NCI-H1092 treated with DMSO at 0.1 percent for 48 hours (cell line): Measurements from ENCODE around the gene PCSK6.

Experiments used
- DNase-seq: peaks from one replicate; lab custom pipeline; 2025; lab: John Stamatoyannopoulos, UW

PCSK6 gene

GRCh38 chr15:101446518-101447167 is 42.9 kb downstream of the PCSK6 start:
- no peak for DNase-seq

GRCh38 chr15:101445562-101446517 is 43.7 kb downstream of the PCSK6 start:
- DNase-seq, result no peak

DNA sequence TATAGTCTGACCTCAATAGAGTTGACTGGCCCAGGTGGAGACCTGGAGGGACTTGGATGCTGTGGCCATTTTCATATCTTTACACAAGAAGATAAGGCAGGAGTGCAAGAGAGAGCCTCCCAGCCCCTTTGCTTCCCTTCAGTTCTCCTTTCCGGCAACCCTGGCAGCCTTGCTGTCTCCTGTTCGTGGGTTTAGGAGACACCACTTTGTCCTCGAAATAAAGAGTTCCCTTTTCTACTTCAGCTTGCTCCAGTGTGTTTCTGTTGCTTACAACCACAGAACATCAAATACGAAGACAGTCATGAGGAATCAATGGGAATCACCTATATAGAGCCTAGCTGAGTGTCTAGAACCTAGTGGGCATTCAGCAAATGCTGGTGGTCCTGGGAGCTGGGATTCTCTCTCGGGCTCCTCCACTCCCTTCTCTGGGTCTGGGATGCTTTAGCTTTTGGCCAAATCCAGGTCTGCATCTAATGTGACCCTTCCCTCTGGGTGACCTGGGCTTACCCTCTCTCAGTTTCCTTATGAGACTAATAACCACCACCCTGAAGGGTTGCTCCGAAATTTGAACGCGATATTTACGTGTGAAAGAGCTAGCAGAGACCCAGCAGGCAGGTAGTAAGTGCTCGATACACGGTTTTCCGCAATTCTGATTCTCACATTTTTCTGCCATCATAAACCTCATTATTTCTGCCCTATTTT is 44.5 kb downstream of the PCSK6 start:
- DNase-seq, result no peak

DNA sequence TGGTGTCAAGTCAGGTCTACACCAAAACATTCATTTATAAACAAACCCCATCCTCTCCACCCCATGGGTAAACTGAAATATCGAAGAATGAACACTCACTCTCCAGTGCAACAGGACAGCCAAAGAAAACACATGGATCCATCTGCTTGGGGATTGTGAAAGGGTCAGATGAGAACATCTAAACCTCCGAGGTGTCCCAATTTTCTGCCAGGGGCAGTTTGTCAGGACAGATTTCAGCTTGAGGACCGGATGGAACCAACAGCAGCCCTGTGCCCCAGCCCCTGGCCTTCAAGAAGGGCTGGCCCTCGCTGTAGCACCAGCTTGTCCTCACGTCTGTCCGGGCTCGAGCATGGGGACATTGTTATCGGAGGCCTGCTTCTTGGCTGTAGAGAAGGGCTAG is 45.5 kb downstream of the PCSK6 start:
- no peak for DNase-seq

GRCh38 chr15:101442272-101442671 is 47.2 kb downstream of the PCSK6 start:
- no peak for DNase-seq

GRCh38 chr15:101441696-101442095 is 47.8 kb downstream of the PCSK6 start:
- DNase-seq, result no peak

GRCh38 chr15:101440846-101441590 is 48.5 kb downstream of the PCSK6 start:
- DNase-seq, result no peak

DNA sequence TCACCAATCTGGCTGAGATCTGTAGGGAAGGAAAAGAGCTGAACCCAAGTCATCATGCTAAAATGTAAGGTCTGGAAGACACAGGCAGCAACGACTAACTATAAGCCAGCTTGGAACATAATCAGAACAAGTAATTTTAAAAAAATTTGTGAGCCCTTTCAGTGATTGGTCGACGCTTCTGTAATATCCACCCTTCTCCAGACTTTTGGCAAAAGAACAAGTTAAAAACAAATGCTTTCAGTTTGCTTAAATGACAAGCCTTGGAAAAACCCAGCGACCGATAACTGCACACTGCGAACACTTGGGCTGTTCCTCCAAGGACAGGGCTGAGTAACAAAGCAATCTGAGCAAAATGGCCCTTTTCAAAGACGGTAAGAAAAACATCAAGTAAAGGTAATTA is 49.6 kb downstream of the PCSK6 start:
- no peak for DNase-seq

DNA sequence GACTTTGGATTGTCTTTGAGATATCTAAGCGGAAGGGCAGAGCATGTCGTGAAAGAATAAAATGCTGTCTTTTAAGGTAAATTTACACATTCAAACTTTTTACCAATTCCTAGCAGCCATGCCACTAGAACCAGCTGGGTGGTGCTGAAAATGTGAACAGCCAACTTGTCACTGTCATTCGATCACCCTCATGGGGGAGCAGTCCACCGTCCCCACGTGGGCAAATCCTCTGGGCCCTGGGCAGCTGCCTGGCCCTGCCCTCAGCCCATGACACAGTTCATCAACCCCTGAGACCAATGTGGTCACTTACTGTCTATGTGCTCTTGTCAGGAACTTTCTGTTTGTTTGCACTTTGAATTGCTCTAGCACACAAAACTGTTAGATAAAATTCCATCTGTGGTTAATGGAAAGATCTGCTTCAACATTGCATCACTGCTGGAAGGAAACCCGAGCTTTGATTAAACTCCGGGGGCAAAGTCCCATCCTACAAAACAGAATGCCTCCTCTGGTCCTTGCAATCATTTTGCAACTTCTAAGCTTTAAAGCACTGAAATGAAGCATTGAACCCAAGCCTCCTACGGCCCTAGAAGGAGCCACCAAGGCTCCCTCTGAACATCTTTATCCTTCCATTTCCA is 50.1 kb downstream of the PCSK6 start:
- DNase-seq, result no peak

DNA sequence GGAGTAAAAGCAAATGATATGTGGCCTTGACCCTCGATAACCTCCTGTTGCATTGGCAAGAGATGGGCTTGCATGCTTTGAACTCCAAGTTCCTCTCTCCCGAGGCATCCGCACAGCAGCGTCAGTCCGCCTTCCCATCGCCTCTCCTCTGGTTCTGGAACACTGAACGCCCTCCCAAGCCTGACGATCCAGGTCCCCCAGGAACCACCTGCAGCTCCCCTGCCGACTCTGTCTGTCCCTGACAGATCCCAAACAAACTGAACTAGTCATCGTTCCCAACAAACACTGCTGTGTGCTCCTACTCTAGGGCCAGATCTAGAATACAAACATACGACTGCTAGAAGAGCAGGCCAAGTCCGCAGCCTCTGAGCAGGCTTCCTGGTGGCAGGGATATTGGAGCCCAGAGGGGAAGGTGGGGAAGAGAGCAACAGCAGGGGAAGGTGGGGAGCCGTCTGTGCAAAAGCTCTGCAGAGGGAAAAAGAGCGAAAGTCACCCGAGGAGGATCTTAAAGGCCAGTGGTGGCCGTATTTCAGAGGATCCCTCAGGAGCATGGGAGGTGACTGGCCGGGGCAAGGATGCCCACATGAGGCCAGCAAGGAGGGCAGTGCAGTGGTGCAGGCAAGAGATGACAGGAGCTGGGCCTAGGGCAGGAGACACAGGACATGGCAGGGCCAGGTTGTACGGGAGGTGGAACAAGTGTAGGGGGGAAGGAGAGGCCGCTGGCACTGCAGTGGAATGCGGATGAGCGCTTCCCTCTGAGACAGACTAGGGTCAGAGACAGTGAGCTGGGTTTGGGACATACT is 50.8 kb downstream of the PCSK6 start:
- DNase-seq, result no peak

DNA sequence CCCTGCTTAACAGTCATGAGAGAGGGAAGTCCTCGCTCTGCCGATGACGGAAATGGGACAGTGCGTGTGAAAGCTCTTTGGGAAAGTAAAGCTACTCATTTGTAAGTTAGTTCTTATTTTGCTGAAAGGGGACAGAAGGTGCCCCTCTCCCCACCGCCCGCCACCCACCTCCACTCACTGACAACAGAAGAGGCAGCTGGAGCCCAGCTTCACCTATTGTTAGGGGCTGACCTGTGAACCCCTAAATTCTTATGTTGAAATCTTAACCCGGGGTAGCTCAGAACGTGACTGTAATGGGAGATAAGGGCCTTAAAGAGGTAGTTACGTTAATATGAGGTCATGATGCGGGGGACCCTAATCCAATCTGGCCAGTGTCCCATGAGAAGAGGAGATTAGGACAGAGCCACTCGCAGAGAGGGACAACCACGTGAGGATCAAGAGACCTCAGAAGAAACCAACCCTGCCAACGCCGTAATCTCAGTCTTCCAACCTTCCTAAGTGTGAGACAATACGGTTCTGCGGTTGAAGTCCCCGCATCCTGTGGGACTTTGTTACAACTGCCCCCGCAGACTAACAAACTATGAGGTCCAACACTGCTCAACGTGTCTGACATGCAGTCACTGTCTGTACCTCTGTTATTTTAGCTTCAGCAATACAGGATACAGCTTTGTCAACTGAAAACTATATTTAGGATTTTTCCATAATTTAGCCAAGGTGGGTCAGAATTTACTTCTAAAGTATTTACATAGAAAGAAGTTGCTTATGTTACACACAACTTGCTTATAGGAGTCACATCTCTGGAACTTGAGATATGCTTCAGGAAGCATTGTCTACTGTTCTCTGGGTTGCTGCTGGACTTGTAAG is 51.7 kb downstream of the PCSK6 start:
- DNase-seq, result no peak

- DNase-seq, result no peak
Observed at GRCh38 chr15:101437209-101437608, 52.3 kb downstream of the PCSK6 start.

- no peak for DNase-seq
Observed at GRCh38 chr15:101436526-101436925, 53.0 kb downstream of the PCSK6 start.

GRCh38 chr15:101435761-101436160 is 53.7 kb downstream of the PCSK6 start:
- DNase-seq, result no peak

DNA sequence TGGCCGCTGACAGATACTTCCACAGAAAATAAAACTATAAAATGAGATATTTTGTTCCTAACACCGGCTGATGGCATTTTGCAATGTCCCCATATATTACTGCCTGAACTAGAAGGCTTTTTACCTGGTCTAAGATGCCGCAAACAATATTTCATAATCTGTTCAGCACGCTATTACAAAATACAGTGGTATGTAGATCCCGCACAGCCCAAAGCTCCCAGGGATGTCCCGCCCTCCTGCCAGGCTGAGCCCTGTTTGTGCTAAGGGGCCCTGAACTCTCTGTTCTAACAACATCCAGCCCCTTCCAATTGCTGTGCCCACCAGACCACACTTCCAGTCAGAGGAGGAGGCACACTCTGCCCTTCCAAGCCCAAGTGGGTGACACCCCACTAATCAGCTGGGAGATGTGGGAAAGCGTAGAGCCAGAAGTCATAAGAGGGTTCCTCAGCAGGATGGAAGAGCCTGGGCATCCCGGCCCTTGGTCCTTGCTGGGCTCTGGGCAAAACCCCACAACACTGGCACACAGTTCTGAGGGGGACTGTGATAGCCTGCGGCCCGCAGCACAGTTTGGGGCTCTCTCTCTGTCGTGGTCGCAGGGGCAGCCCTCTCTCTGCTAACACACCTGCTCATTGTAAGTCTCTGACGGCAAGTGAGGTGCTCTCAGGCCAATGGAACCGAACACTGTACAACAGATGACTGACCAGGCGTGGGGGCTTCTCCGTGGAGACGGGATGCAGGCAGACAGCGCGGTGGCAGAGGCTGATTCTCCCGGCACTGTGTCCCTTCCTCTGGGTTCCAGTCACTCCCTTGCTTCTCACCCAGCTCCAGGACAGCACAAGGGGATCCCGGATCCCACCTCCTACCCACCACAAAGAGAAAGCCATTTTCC is 55.2 kb downstream of the PCSK6 start:
- no peak for DNase-seq

GRCh38 chr15:101433396-101433795 is 56.1 kb downstream of the PCSK6 start:
- no peak for DNase-seq

DNA sequence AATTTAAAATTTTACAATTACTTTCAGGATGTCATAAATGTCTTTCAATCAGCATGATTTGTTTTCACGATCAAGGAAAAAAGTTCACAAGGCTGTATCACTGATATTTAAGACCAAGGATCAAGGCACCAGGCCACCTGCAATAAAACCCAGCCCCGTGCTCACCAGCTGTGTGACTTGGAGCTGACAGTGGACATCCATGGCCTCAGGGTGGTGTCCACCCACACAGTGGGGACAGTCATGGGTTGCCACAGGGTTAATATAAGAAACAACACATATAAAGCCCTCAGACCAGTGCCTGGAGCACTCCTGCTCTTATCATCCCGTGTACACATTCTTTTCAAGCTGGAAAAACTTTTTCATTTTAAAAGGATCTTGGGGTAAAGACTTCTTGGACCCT is 56.5 kb downstream of the PCSK6 start:
- DNase-seq, result no peak

- no peak for DNase-seq
Observed at GRCh38 chr15:101431748-101432147, 57.8 kb downstream of the PCSK6 start.

- no peak for DNase-seq
Observed at GRCh38 chr15:101431301-101431700, 58.2 kb downstream of the PCSK6 start.
